ENCODE results near the gene TMC1.

The TMC1 gene

DNA sequence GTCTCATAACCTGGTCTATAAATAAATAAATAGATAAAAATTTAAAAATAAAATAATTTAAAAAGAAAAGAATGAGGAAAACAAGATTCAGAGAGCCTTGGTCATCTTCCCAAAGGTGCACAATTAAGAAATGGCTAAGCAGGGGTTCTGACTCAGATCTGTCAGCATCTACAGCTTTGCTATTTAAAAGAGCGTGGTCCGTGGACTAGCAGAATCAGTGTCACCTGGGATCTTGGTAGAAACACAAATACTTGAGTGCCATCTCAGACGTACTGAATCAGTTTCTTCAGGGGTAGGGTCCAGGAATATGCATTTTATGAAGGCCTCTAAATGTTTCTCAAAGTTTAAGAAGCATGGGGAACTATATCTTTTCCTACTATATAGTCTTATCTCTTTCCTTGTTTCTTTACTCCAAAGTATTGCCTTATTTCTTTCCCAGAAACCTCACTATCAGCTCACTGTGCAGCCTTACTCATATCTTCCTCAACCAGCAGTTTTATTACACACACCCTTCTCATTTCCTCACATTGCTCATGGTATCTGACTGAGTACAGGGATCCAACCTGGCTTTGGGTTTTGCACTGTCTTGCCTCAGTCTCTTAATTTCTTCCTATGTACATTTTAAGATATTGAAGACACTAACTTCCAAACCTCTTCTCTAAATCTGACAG lies 58.6 kb downstream of the TMC1 start:
- no peak for DNase-seq (ENCODE audit: low spot score)
- in situ Hi-C loops (cut with MboI; ENCODE audit: low sequenced_read_pairs, unreplicated experiment), result loop anchor here (25.0 kb wide), 1 partner anchor 543 kb away; no protein-coding TSS in a partner anchor
- no peak for TF ChIP-seq CTCF (IDR thresholded peaks at IDR 0.05; ENCODE audit: borderline replicate concordance, control extremely low read depth, extremely low read depth, insufficient read depth, missing control alignments)

DNA sequence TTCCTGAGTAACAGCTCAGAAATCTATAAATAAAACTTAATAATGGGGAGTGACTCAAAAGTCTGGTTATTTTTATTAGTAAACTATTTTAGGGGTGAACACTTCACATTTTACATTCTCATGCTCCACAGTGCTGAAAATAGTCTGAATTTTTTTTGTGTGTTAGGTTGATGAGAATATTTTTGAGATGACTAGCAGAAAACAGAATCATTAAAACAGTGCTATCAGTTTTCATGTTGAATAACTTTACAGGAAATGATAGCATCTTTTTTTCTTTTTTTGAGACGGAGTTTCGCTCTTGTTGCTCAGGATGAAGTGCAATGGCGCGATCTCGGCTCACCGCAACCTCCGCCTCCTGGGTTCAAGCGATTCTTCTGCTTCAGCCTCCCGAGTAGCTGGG lies 60.3 kb downstream of the TMC1 start:
- no peak for TF ChIP-seq CTCF (IDR thresholded peaks at IDR 0.05; ENCODE audit: borderline replicate concordance, control extremely low read depth, extremely low read depth, insufficient read depth, missing control alignments)
- in situ Hi-C loops (cut with MboI; ENCODE audit: low sequenced_read_pairs, unreplicated experiment), result loop anchor here (25.0 kb wide), 1 partner anchor 544 kb away; no protein-coding TSS in a partner anchor
- no peak for DNase-seq (ENCODE audit: low spot score)

DNA sequence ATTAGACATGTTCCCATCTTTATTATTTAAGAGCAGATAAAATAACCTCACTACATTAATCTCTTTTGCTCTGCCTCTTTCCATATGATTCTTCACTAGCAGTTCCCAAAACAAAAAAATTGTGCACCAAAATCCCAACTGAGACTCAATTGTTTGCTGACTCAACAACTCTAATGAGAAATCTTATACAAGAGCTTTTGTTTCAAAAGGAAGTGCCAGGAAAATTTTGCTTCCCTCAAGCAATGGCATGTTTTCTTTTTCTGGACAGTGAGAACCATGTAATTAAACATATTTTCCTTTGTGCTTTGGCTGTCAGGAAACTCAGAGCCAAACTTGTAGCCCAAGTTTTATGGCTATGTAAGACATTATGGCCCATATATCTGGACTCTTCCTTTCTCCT lies 62.0 kb downstream of the TMC1 start:
- in situ Hi-C loops (cut with MboI; ENCODE audit: low sequenced_read_pairs, unreplicated experiment), result loop anchor here (25.0 kb wide), 1 partner anchor 546 kb away; no protein-coding TSS in a partner anchor
- no peak for DNase-seq (ENCODE audit: low spot score)
- no peak for TF ChIP-seq CTCF (IDR thresholded peaks at IDR 0.05; ENCODE audit: borderline replicate concordance, control extremely low read depth, extremely low read depth, insufficient read depth, missing control alignments)

- DNase-seq (ENCODE audit: low spot score), result no peak
- in situ Hi-C loops (cut with MboI; ENCODE audit: low sequenced_read_pairs, unreplicated experiment), result loop anchor here (25.0 kb wide), 1 partner anchor 549 kb away; no protein-coding TSS in a partner anchor
- TF ChIP-seq CTCF (IDR thresholded peaks at IDR 0.05; ENCODE audit: borderline replicate concordance, control extremely low read depth, extremely low read depth, insufficient read depth, missing control alignments), result no peak
These were observed 65.2 kb downstream of the TMC1 start for GRCh38 chr9:72586388-72587130.

DNA sequence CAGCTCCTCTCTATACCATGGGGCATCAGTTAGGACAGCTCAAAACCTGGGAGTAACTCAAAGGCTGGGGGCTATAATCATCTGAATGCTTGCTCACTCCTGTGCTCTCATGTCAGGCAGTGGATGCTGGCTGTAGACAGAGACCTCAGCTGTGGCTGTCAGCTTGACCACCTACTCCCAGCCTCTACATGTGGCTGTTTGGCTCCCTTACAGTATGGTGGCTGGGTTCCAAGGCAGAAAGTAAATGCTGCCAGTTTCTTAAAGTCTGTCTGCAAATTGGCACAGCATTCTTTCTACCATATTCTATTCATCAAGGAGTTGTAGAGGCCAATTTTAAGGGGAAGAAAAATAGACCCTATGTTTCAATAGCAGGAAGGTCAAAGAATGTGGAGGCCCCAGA lies 66.9 kb downstream of the TMC1 start:
- no peak for TF ChIP-seq CTCF (IDR thresholded peaks at IDR 0.05; ENCODE audit: borderline replicate concordance, control extremely low read depth, extremely low read depth, insufficient read depth, missing control alignments)
- in situ Hi-C loops (cut with MboI; ENCODE audit: low sequenced_read_pairs, unreplicated experiment), result loop anchor here (25.0 kb wide), 1 partner anchor 551 kb away; no protein-coding TSS in a partner anchor
- DNase-seq (ENCODE audit: low spot score), result no peak

- in situ Hi-C loops (cut with MboI; ENCODE audit: low sequenced_read_pairs, unreplicated experiment), result loop anchor here (5.0 to 25.0 kb wide), 2 partner anchors 308 to 553 kb away; no protein-coding TSS in a partner anchor
- DNase-seq (ENCODE audit: low spot score), result no peak
- no peak for TF ChIP-seq CTCF (IDR thresholded peaks at IDR 0.05; ENCODE audit: borderline replicate concordance, control extremely low read depth, extremely low read depth, insufficient read depth, missing control alignments)
These were observed 68.5 kb downstream of the TMC1 start for GRCh38 chr9:72589667-72590521.

Data from GM13976 (cell line).